Activated CD4-positive, alpha-beta T cell treated with anti-CD3 and anti-CD28 coated beads for 24 hours (primary cell): ENCODE data around the gene DYSF.

Experiments
- DNase-seq, 2 donors: peaks; one replicate each; pipeline ENCODE4 v3.0.0-alpha.2; 2020; ENCODE audit warnings: low read depth in 2 of 2

DYSF gene

DNA sequence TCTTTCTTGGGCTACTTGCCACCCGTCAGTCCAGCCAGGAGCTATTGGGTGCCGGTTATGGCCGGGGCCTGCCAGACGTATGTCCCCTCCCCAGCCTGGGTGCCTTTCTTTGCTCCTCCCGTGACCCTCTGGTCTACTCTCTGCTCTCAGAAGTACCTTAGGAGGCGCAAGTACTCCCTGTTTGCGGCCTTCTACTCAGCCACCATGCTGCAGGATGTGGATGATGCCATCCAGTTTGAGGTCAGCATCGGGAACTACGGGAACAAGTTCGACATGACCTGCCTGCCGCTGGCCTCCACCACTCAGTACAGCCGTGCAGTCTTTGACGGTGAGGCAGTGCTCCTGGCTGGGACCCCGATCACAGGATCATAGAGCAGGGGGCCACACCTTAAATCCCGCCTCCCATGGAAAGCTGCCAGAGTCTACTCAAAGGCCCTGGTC, 99.5 kb downstream of the DYSF start:
- no peak for DNase-seq

DNA sequence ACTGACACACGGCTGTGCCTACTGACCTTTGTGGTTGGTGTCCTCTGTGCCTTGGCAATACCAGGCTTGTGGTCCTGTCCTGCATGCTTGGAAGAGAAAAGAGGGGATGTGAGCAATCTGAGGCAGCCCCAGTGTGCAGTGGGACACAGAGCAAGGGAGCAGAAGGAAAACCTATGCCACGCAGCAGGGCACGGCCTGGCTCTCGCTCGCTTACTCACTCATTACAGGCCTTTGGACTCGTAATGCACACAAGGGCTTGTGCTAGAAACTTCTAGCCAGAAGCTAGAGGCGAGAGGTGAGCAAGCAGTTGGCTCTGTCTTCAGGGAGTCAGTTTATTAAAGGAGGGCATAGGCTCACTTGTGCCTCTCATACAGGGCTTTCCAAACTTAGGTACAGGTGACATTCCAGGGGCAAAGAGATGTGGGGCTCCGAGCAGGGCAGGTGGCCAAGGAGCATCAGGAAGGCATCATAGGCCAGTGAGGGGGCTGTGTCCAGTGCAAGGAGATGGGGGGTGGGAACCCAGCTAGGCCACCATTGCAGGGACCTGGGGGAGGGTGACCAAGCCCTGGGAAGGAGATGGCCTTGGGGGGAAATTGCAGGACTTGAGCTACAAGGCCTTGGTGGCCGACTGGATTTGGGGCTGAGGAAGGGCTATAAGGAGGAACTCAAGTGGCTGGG, 100.8 kb downstream of the DYSF start:
- no peak for DNase-seq

DNA sequence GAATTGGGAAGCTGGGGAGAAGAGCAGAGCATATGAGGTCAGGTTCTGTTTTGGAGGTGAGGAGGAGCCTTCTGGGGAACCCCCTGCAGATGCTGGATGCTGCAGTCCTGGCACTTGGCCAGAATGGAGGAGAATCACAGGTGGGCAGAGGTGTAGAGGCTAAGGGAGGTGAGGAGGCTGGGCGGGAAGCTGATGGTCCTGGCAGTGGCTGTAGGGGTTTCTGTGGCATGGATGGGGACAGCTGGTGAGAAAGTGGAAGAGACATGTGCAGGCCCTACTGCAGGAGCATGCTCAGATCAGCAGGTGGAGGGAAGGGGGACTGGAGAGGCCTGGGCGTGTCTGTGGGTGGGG, 101.3 kb downstream of the DYSF start:
- DNase-seq = no peak

DNA sequence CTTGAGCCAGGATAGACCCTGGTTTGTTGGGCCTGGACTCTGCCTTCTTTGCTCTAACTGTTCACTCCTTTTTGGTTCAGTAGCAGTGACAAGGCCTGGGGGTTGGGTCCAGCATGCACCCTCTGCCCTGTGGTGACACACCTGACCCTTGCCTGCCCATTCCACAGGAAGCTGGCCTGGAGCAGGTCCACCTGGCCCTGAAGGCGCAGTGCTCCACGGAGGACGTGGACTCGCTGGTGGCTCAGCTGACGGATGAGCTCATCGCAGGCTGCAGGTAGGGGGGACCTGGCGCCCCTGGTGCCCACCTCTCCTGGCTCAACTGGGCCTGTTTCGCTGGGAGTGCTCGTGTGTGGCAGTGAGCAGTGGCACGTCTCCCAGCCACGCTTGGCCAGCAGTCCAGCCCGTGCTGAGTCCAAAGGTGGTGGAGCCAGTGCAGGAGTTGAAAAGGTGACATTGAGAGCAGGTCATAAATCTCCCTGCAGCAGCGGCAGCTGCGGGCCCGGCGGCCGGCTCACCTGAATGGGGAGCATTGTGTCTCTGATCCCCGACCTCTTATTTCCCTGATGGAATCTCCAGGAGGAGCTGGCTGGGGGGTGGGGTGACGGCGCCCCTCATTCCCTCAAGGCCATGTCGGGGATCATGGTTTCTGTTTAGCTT, 102.6 kb downstream of the DYSF start:
- DNase-seq = no peak

DNA sequence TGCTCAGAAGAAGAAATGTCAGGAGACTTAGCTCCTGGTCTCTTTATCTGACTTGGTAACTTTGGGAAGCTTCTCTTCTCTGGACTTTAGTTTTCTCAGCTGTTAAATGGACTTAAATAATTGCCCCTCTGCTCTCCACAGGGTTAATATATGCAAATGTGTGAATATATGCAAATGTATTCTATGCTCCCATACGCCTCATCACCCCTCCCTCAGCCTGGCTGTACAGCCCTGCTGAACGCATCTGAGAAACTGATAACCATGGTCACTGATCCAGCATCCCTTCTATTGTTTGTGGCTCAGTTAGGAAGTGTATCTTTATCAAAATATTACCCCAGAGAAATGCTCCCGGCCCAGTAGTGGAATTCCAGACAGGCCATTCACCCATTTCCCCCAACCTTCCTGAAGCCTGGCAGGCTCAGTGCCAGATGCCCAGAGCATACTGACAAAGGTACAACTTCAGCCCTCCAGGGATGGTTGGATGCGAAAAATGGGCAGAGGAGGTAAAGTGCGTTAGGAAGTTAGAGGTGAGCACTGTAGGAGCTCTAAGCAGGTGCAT, 103.4 kb downstream of the DYSF start:
- no peak for DNase-seq

DNA sequence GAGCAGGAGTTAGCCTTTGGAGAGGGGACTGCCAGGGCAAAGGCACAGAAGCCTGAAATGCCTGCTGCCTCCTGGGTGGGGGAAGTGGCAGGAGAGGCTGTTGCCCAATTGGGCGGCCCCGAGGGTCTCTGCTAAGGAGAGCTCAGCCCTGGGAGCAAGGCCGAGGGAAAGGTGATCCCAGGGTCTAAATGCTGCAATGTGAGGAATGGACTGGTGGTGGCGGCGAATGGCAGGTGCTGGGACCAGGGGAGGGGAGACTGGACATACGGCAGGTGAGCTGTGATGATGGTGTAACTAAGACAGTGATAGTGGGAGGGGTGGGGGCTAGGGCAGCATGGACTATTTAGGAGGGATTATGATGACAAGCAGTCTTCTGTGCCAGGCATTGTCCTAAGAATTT, 104.0 kb downstream of the DYSF start:
- no peak for DNase-seq

DNA sequence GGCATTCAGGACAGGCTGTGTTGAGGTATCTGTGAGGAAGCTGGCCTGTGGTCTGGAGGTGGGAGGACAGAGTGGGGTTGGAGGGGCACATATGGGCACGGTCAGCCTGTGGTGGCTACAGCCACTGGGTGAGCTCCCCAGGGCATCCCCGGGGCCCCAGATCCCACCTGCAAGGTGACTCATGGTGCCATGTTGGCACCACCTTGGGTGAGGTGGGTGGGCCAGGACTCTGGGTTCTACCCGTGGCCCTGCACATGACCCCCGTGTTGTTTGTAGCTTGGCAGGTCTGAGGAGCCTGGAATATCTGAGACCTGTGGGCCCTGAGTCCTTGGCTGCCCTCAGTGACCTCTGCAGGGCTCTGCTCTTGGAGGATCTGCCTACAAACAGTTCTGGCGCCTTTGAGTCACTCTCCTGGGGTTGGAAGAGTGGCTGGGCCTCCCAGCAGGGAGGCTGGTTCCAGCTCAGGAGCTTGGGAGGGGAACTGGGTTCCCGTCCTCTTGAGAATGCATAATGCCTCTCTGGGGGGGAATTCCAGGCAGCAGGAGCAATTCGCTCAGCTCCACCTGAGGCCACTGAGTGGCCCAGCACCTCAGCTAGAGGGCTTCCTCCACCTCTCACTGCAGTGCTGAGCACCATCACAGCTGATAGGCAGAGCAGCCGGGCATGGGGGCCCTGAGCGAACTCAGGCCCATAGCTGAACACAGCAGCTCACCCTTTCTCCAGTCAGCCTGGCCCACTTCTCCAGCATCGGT, 105.1 kb downstream of the DYSF start:
- DNase-seq = no peak

DNA sequence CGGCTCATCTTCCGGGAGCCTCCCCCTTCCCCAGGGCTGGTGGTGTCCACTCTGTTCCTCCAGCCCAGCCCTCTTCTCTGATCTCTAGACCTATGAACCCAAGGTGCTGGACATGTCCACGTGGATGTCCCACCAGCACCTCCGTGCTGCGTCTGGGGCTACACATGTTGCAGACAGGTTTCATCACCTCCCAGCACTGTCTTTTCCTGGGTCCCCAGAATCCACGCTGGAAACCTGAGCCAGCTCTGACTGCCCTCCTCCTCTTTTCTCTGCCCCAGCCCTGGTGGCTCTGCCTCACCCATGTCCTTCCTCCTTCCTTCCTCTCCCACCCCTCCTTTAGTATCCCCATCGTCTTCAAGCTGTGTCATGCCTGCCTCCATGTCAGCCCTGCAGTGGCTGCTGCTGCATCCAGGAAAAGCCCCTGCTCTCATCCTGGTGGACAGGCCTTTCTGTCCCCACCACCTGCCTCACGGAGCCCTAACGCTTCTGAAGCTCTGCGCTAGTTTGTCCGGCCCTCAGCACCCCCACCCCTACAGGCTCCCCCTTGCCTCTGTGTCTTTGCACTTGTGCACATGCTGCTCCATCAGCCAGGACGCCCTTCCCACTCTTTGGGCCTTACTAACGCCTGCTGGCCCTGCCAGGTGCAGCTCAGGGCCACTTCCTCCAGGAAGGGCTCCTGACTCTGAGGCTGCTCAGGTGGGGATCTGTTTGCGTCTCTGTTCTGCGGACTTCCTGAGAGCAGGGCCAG, 105.9 kb downstream of the DYSF start:
- DNase-seq = no peak

DNA sequence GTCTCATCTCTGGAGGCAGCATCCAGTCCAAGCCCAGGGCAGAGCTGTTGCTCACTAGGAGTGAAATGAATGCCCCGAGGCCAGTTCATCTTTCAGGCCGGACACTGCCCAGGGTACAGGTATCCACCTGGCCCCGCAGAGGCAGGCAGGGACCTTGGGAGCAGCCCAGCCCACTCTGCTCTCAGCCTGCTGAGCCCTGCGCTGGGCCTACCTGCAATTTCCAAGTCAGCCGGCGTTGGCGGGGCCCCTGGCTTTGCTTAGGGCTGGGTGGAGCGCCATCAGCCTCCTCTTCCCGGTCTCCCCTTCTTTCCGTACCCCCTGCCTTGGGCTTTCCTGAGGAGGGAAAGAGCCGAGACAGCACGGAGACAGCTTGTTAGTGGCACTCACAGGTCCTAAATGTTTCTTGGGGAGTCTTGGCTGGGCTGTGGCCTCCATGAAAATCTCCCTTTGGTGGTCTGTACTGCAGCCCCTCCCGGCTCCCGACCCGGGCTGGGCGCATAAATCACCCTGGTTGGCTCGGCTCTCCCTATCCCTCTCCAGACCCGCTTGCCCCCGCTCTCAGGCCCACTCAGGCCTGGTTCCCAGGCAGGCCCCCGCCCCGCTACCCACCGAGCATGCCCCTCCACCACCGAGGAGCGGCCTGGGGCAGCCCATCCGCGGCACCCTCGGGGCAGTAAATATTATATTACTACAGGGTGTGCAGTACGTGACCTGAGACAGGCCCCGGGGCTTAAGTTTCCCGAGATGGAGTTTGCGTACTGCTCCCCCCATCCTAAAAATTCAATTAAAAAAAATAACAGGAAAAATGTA, 106.7 kb downstream of the DYSF start:
- no peak for DNase-seq

DNA sequence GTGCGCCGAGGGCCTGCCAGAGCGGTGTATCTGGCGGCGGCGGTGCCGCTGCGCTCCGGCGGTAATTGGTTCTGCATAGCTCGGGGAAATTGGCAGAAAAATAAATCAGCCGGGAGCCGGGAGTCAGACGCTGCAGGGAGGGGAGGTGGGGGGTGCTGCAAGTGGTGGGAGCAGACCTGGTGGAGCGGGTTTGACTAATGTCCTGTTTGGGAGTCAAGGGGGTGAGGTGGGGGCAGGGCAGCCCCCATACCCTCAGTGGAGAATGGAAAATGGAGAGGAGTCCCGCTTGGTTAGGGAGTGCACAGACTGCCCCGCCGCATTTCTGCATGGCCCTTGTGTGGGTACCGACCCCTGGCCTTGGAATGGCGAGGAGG, 107.3 kb downstream of the DYSF start:
- no peak for DNase-seq

DNA sequence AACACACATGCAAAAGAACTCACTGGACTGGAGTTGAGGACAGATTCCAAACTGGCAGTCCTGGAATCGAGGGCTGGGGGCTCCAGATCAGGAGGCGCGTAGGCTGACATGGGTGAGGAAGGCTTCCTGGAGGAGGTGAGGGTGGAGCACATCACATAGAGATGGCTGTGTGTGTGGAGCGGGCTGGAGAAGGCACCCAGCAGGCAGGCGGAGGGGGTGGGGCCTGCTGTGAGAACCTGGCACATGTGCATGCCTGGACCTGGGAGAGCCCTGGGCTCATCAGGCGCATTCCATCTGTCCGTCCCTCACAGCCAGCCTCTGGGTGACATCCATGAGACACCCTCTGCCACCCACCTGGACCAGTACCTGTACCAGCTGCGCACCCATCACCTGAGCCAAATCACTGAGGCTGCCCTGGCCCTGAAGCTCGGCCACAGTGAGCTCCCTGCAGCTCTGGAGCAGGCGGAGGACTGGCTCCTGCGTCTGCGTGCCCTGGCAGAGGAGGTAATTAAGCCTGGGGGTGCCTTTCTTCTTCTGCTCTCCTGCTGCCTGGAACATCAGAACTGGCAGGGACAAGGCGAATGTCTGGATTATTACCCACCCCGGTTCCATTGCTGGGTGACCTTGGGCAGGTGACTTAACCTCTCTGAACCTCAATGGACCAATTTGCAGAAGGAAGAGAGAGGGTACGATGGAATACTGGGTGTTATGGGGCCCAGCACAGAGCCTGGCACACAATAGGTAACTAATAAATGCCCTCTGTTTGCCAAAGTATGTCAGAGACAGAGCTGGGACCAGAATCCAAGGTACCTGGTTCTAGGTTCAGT, 108.3 kb downstream of the DYSF start:
- DNase-seq = no peak

DNA sequence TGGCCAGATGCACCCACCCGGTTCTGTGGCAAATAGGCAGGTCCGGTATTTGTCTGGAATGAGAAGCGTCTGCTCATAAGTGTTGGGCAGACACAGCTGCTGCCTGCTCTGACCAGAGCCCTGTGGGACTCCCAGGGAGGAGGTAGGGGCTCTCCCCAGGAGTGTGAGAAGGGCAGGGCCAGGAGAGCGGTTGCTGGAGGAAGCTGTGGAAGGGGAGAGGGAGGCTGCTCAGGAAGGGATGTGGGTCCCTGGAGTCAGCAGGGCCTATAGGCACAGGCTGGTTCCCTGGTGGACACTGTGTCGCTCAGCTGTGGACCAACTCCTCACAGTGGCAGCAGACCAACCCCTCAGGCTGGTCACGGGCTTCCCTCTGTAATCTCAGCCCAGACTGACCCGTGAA, 109.2 kb downstream of the DYSF start:
- DNase-seq = no peak

DNA sequence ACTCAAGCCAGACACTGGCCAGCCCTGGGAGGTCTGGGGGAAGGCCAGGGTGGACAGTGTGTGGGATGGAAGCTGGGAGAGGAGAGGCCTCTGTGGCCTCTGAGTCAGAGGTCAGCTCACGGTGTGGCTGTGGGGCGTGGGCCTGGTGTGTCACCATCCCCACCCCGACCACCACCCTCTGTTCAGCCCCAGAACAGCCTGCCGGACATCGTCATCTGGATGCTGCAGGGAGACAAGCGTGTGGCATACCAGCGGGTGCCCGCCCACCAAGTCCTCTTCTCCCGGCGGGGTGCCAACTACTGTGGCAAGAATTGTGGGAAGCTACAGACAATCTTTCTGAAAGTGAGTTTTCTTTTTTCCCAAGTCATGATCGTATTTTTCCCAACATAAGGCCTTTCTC, 110.5 kb downstream of the DYSF start:
- DNase-seq = no peak

DNA sequence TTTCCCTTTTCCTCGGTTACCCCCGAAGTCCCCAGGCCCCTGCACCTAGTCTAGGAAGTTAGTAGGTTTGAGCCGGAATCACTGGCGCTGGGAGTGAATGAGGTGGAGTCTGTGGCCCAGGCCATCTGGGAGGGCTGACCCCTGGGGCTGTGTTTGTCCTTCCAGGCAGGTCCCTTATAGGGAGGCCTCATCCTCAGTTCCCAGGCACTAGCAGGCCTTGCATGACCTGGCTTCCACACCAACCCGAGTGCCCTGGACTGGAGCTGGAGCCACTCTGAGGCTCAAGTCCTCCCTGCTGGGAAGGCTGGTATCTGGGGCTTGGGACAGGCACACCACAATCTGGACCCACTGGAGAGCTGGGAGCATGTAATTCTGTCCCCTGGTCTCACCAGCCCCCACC, 111.0 kb downstream of the DYSF start:
- no peak for DNase-seq

DNA sequence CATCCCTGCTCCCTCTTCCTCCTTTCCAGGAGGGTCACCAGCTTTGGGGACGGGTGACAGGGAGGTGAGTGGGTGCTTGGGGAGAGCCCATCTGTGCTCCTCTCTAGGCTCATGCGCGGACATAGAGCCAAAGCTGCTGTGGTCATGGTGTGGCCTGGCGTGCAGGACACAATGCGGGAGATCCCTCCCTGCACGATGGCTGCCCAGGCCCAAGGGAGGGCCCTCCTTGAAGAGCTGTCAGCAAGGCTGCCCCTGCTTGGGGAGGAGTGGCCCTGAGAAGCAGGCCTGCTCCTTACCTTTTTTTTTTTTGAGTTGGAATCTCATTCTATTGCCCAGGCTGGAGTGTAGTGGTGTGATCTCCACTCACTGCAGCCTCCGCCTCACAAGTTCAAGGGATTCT, 111.4 kb downstream of the DYSF start:
- DNase-seq = no peak

DNA sequence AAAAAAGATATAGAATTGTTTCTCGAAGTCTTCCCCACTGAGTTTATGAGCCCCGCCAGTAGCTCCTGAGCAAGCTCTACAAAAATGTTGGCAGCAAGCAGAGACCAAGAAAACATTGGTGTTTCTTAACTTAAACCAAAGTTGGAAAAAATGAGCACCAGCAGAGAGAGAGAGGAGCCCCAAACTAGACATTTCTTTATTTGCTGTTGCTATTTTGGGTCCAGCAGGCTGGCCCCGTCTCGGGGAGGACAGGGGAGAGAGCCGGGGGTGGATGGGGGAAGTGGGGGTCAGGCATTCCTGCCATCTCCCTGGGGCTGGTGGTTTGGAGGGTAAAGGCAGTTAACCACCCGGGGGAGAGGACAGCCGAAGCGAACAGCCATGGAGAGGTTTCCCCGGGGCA, 113.0 kb downstream of the DYSF start:
- DNase-seq = no peak

DNA sequence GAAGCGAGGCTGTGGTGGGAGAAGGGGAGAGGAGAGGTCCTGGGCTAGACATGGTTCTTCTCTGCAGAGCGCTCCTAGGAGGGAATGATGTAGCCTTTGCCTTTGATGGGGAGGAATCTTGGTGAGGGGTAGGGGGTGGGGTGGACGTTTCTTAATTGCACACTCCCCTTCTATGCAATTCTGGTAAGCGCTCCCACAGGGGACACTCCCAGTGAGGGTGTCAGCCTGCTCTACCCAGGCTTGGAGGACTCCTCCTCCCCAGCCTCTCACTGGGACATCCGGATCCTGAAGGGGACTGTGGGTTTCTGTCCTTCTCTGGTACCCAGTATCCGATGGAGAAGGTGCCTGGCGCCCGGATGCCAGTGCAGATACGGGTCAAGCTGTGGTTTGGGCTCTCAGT, 114.3 kb downstream of the DYSF start:
- DNase-seq = no peak

DNA sequence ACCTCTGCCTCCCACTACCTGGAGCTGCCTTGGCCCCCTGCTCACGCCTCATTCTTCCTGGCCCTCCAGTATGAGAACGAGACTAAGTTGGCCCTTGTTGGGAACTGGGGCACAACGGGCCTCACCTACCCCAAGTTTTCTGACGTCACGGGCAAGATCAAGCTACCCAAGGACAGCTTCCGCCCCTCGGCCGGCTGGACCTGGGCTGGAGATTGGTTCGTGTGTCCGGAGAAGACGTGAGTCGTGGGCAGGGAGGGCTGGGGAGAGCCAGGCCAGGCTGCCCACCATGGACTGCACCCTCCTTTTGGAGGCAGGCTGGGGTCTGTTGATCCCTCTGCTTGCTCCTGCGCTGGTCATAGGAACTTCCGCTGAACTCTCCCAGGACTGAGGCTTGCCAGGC, 114.7 kb downstream of the DYSF start:
- DNase-seq = no peak

DNA sequence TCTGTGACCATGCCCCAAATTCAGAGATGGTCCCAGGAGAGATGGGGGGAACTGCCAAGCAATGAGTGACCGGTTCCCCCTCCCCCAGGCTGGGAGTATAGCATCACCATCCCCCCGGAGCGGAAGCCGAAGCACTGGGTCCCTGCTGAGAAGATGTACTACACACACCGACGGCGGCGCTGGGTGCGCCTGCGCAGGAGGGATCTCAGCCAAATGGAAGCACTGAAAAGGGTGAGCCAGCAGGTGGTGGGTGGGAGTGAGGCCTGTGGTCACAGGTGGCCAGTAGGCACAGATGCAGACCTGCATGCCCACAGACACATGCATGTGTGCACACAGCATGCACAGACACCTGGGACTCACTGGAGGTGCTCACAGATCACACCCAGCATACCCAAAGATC, 117.2 kb downstream of the DYSF start:
- no peak for DNase-seq

DNA sequence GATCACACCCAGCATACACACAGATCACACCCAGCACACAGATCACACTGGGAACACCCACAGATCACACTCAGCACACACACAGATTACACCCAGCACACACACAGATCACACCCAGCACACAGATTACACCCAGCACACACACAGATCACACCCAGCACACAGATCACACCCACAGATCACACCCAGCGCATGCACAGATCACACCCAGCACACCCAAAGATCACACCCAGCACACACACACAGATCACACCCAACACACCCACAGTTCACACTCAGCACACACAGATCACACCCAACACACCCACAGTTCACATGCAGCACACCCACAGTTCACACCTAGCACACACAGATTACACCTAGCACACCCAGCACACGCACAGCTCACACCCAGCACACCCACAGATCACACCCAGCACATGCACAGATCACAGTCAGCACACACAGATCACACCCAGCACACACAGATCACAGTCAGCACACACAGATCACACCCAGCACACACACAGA, 117.6 kb downstream of the DYSF start:
- DNase-seq = no peak
